Activated naive CD4-positive, alpha-beta T cell treated with anti-CD3 and anti-CD28 coated beads, Interleukin-2, amount 50 U/mL, for 72 hours (primary cell): Measurements from ENCODE around the gene TRAPPC4. TPM values are rescaled to one million over a fixed set of nuclear protein-coding genes. Genes with fewer than 3 reads are reported as not detected.

Experiments
- total RNA-seq, 2 donors: library from RNA; stranded (reverse); gene quantifications; one replicate each; pipeline ENCODE4 v1.2.3, GENCODE V29; 2022

The TRAPPC4 gene
- total RNA-seq, 2 donors from 2014 or later: 67.3 to 123 TPM

Other genes with a start within 250 kb of the TRAPPC4 start
- gene DDX6, start 227.6 kb upstream of the TRAPPC4 start, total RNA-seq: 100 to 1,000 TPM; 180 to 239 TPM
- gene CXCR5, start 134.9 kb upstream of the TRAPPC4 start, total RNA-seq: 10 to 100 TPM in 1 of 2 donors, 1 to 10 TPM in 1; 9.3 to 25.9 TPM
- gene BCL9L, start 92.8 kb upstream of the TRAPPC4 start, total RNA-seq: 10 to 100 TPM; 46.6 to 57.4 TPM
- 1 to 10 TPM in 1 of 2 donors, under 1 TPM in 1; 0.80 to 2.0 TPM for gene UPK2, start 62.5 kb upstream of the TRAPPC4 start, total RNA-seq
- not detected for gene FOXR1, start 47.0 kb upstream of the TRAPPC4 start, total RNA-seq
- gene CENATAC, start 20.6 kb upstream of the TRAPPC4 start, total RNA-seq: 10 to 100 TPM; 39.0 to 60.1 TPM
- 1,000 to 10,000 TPM; 1,843 to 2,330 TPM for gene RPS25, start 423 bp upstream of the TRAPPC4 start, total RNA-seq
- 10 to 100 TPM; 22.3 to 33.4 TPM for gene SLC37A4, start 12.1 kb downstream of the TRAPPC4 start, total RNA-seq
- gene HYOU1, start 38.4 kb downstream of the TRAPPC4 start, total RNA-seq: 100 to 1,000 TPM in 1 of 2 donors, 10 to 100 TPM in 1; 71.7 to 117 TPM
- 10 to 100 TPM; 26.6 to 42.2 TPM for gene VPS11, start 49.1 kb downstream of the TRAPPC4 start, total RNA-seq
- 10 to 100 TPM; 20.0 to 35.7 TPM for gene HMBS, start 66.1 kb downstream of the TRAPPC4 start, total RNA-seq
- gene DPAGT1, start 83.1 kb downstream of the TRAPPC4 start, total RNA-seq: 10 to 100 TPM; 74.7 to 79.9 TPM
- 10 to 100 TPM; 19.1 to 43.2 TPM for gene C2CD2L, start 88.6 kb downstream of the TRAPPC4 start, total RNA-seq
- 10 to 100 TPM; 38.0 to 53.3 TPM for gene HINFP, start 102.8 kb downstream of the TRAPPC4 start, total RNA-seq
- gene ABCG4, start 130.3 kb downstream of the TRAPPC4 start, total RNA-seq: under 1 TPM; 0.12 to 0.25 TPM
- 10 to 100 TPM; 13.5 to 21.8 TPM for gene NLRX1, start 150.0 kb downstream of the TRAPPC4 start, total RNA-seq
- gene NHERF4, start 166.7 kb downstream of the TRAPPC4 start, total RNA-seq: under 1 TPM; 0.23 to 0.30 TPM
- 10 to 100 TPM; 32.3 to 50.0 TPM for gene CBL, start 187.6 kb downstream of the TRAPPC4 start, total RNA-seq